Activated naive CD4-positive, alpha-beta T cell treated with anti-CD3 and anti-CD28 coated beads for 36 hours (primary cell): ENCODE results near the gene TRMT112. TPM values are rescaled to one million over a fixed set of nuclear protein-coding genes. Genes with fewer than 3 reads are reported as not detected.

Experiments
- CTCF ChIA-PET: fragments of 350-600 bp; sonication (Branson Sonifier 250); formaldehyde crosslinking; loops from one replicate; lab custom pipeline; 2021; ENCODE audit warnings: antibody characterized with exemption; lab: Charles Lee
- DNase-seq: peaks from one replicate; pipeline ENCODE4 v3.0.0-alpha.2; 2020
- H3K27ac Mint-ChIP-seq: one replicate; pipeline ENCODE4 v1.8.0; 2021; ENCODE audit warnings: mild to moderate bottlenecking, mixed read lengths
- H3K27me3 Mint-ChIP-seq: one replicate; pipeline ENCODE4 v1.8.0; 2021; ENCODE audit warnings: low read depth, mixed read lengths
- H3K36me3 Mint-ChIP-seq: one replicate; pipeline ENCODE4 v1.8.0; 2021; ENCODE audit warnings: low read depth, mixed read lengths
- H3K4me1 Mint-ChIP-seq: one replicate; pipeline ENCODE4 v1.8.0; 2021; ENCODE audit warnings: low read depth, mixed read lengths
- H3K4me3 Mint-ChIP-seq: one replicate; pipeline ENCODE4 v1.8.0; 2021; ENCODE audit warnings: mild to moderate bottlenecking, moderate library complexity, mixed read lengths
- H3K9me3 Mint-ChIP-seq: one replicate; pipeline ENCODE4 v1.8.0; 2021; ENCODE audit warnings: mixed read lengths
- intact Hi-C: fragments of 100-400 bp; cut with micrococcal nuclease; formaldehyde crosslinking; loops from one replicate; pipeline ENCODE4 v1.15.1; 2023
- total RNA-seq, 2 experiments: library from RNA; stranded (reverse); gene quantifications; one replicate each; pipeline ENCODE4 v1.2.3, GENCODE V29; 2021

The TRMT112 gene
- total RNA-seq, 2 experiments from 2014 or later: 241 to 261 TPM

DNA sequence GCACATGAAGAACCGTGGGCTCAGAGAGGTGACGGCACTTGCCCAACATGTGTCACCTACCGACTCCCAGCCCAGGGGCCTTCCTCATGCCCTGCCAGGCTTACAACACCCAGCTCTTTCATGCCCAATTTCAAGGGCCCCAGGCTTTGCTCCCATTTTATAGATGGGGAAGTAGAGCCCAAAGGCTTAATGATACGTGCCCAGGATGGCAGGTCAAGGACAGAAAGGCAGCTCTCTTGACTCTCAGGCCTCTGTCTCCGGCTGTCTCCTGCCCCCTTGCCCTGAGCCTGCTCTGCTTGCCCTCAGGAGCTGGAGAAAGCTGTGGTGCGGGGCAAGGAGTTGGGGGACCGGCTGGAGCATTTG, 31.6 kb upstream of the TRMT112 start:
- Mint-ChIP-seq H3K27ac (no peak overlapping the region), H3K4me3 (no peak overlapping the region)

DNA sequence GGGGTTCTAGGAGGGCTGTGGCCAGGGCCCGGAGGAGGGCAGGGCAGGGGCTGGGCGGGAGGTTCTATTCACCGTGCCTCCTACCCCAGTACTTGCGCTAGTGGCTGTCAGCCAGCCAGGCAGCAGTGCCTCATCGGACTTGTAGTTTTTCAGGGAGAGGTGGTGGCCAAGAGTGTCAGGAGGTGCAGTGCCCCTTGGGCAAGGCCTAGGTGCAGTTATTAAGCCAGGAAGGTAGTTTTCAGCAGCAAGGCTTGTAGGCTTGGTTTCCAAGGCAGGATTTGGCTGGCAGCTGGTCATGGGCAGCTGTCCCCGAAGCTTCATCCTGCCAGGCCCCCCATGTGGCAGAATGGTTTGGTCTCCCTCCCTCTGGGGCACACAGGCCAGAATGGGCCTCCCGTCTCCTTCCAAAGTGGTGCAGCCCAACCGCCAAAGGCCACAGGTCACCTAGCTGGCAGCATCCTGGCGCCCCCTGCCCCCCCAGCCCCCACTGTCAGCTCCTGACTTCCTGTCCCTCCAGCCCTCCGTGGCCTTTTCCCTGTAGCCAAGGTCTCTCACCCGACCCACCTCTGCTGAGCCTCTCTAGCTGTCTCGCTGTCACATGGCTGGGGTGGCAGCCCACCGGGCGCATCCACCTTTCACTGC, 31.1 kb upstream of the TRMT112 start:
- Mint-ChIP-seq H3K27ac (no peak overlapping the region), H3K9me3 (no peaks in the 10 kb centered on the region), H3K27me3 (no peaks in the 10 kb centered on the region), H3K4me1 (peaks cover 3% of the 10 kb centered on the region), H3K4me3 (no peak overlapping the region), H3K36me3 (peaks cover 10% of the 10 kb centered on the region)
- DNase-seq: no peak
- CTCF ChIA-PET: interaction anchor here (0.6 to 0.9 kb wide), 2 partner anchors 7 to 44 kb away, joined by 3 to 4 read pairs; no protein-coding TSS in a partner anchor
- intact Hi-C loops: no loop called here

More for the DNA sequence above, 31.6 kb upstream of the TRMT112 start:
- Mint-ChIP-seq H3K4me1 (peaks cover 3% of the 10 kb centered on the region), H3K9me3 (no peaks in the 10 kb centered on the region), H3K27me3 (no peaks in the 10 kb centered on the region), H3K36me3 (peaks cover 10% of the 10 kb centered on the region)
- intact Hi-C loops: no loop called here
- no peak for DNase-seq
- CTCF ChIA-PET: interaction anchor here (0.8 to 0.9 kb wide), 2 partner anchors 11 to 32 kb away, joined by 4 to 5 read pairs; partner anchors contain the start of gene TRMT112

DNA sequence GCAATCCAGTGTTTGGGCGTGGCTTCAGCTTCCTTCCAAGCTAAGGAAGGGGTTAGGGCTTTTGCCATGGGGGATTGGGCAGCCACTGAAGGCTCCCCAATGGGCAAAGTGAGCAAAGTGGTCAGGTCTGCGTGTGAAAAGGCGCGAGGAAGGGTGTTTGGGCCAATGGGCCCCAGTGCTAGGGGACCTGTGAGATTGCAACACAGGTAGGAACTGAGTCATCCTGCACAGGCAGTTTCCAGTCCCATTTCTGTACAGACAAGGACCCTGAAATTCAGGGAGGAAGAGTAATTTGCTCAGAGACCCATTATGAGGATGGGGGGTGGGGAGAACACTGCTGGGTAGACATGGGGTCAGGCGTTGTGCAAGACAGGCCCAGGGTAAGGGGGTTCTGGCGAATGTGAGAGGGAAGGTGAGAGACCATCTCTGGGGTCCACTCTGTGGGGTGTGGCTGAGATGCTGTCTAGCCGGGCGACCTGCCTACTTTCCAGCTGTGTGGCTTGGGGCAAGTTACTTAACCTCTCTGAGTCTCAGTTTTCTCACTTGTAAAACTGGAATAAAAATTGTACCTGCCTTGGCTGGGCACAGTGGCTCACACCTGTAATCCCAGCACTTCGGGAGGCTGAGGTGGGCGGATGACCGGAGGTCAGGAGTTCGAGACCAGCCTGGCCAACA, 30.0 kb upstream of the TRMT112 start:
- CTCF ChIA-PET: interaction anchor here (0.9 kb wide), 1 partner anchor 9 kb away, joined by 4 read pairs; no protein-coding TSS in a partner anchor

DNA sequence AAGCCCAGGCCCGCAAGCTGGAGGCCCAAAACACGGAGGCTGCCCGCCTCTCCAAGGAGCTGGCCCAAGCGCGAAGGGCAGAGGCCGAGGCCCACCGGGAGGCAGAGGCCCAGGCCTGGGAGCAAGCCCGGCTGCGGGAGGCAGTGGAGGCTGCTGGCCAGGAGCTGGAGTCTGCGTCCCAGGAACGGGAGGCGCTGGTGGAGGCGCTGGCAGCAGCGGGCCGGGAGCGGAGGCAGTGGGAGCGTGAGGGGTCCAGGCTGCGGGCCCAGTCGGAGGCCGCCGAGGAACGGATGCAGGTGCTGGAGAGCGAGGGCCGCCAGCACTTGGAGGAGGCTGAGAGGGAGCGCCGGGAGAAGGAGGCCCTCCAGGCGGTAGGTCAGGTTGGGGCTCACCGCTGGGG, 27.4 kb upstream of the TRMT112 start:
- Mint-ChIP-seq H3K36me3 (peaks cover 16% of the 10 kb centered on the region), H3K27me3 (no peaks in the 10 kb centered on the region), H3K9me3 (no peaks in the 10 kb centered on the region), H3K4me3 (no peak overlapping the region), H3K4me1 (peaks cover 23% of the 10 kb centered on the region), H3K27ac (no peak overlapping the region)
- CTCF ChIA-PET: interaction anchor here (0.6 to 7.1 kb wide), 4 partner anchors 10 to 140 kb away, joined by 3 to 61 read pairs (median 6); partner anchors contain the start of genes PRDX5 and TRMT112
- no peak for DNase-seq
- intact Hi-C loops: loop anchor here (5.0 kb wide), 1 partner anchor 433 kb away; the partner anchor contains the start of gene SF1

More for the DNA sequence above, 30.0 kb upstream of the TRMT112 start:
- H3K4me3 Mint-ChIP-seq: no peak overlapping the region
- H3K36me3 Mint-ChIP-seq: peaks cover 11% of the 10 kb centered on the region
- DNase-seq: no peak
- H3K9me3 Mint-ChIP-seq: no peaks in the 10 kb centered on the region
- H3K27me3 Mint-ChIP-seq: no peaks in the 10 kb centered on the region
- peaks cover 5% of the 10 kb centered on the region for H3K4me1 Mint-ChIP-seq
- intact Hi-C loops: no loop called here
- H3K27ac Mint-ChIP-seq: no peak overlapping the region

DNA sequence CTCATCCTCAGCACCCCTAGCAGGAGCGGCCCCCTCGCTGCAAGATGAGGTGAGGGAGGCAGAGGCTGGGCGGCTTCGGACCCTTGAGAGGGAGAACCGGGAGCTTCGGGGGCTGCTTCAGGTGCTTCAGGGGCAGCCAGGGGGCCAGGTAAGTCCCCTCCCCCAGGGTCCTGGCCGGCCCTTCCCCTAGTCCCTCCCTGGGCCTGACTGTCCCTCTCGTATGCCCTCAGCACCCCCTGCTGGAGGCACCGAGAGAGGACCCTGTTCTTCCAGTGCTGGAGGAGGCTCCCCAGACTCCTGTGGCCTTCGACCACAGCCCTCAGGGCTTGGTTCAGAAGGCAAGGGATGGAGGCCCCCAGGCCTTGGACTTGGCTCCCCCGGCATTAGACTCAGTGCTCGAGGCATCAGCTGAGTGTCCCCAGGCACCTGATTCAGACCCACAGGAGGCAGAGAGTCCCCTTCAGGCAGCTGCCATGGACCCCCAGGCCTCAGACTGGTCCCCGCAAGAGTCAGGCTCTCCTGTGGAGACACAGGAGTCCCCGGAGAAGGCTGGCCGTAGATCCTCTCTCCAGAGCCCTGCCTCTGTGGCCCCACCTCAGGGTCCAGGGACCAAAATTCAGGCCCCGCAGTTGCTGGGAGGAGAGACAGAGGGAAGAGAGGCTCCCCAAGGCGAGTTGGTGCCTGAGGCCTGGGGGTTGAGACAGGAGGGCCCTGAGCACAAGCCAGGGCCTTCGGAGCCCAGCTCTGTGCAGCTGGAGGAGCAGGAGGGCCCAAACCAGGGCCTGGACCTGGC, 26.6 kb upstream of the TRMT112 start:
- Mint-ChIP-seq H3K4me1 (peaks cover 31% of the 10 kb centered on the region), H3K27ac (no peak overlapping the region), H3K4me3 (no peak overlapping the region), H3K27me3 (no peaks in the 10 kb centered on the region), H3K36me3 (peaks cover 20% of the 10 kb centered on the region), H3K9me3 (no peaks in the 10 kb centered on the region)
- intact Hi-C loops: loop anchor here (5.0 kb wide), 1 partner anchor 433 kb away; the partner anchor contains the start of gene SF1
- CTCF ChIA-PET: interaction anchor here (2.0 to 7.1 kb wide), 2 partner anchors 11 to 26 kb away, joined by 4 to 61 read pairs; partner anchors contain the start of genes PRDX5 and TRMT112
- DNase-seq: no peak

DNA sequence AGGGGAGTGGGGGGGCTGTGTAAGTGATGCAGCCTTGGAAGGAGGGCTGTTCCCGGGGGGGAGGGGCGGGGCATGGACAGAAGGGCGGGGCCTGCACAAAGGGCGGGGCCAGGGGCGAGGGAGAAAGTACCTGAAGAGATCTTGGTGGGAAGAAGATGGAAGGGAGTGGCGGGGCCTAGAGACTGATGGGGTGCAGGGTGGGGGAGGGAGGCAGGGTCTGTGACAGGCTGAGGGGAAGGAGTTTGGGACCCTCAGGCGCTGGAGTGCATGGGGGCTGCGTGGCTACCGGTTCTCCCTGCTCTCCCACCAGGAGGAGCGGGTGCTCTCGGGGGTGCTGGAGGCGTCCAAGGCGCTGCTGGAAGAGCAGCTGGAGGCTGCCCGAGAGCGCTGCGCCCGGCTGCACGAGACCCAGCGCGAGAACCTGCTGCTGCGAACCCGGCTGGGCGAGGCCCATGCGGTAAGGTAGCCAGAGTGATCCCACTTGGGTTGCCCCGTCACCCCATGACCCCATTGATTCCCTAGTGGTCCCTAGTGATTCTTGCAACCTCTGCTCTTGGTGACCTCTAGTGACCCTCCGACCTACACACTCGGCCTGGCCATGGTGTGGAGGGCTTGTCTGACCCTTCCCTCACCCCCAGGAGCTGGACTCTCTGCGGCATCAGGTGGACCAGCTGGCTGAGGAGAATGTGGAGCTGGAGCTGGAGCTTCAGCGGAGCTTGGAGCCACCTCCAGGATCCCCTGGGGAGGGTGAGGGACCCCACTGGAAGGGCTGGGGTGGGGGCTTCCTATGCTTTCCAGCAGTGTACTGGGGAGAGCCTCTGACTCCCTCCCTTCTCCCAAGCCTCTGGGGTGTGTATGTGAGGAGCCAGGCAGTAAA, 25.7 kb upstream of the TRMT112 start:
- H3K9me3 Mint-ChIP-seq: no peaks in the 10 kb centered on the region
- peaks cover 22% of the 10 kb centered on the region for H3K36me3 Mint-ChIP-seq
- H3K4me1 Mint-ChIP-seq: peaks cover 35% of the 10 kb centered on the region
- no peak overlapping the region for H3K4me3 Mint-ChIP-seq
- no peak for DNase-seq
- H3K27ac Mint-ChIP-seq: no peak overlapping the region
- no peaks in the 10 kb centered on the region for H3K27me3 Mint-ChIP-seq
- CTCF ChIA-PET: interaction anchor here (2.0 to 7.1 kb wide), 2 partner anchors 12 to 25 kb away, joined by 4 to 61 read pairs; partner anchors contain the start of genes PRDX5 and TRMT112
- intact Hi-C loops: loop anchor here (5.0 kb wide), 1 partner anchor 434 kb away; the partner anchor contains the start of gene SF1

DNA sequence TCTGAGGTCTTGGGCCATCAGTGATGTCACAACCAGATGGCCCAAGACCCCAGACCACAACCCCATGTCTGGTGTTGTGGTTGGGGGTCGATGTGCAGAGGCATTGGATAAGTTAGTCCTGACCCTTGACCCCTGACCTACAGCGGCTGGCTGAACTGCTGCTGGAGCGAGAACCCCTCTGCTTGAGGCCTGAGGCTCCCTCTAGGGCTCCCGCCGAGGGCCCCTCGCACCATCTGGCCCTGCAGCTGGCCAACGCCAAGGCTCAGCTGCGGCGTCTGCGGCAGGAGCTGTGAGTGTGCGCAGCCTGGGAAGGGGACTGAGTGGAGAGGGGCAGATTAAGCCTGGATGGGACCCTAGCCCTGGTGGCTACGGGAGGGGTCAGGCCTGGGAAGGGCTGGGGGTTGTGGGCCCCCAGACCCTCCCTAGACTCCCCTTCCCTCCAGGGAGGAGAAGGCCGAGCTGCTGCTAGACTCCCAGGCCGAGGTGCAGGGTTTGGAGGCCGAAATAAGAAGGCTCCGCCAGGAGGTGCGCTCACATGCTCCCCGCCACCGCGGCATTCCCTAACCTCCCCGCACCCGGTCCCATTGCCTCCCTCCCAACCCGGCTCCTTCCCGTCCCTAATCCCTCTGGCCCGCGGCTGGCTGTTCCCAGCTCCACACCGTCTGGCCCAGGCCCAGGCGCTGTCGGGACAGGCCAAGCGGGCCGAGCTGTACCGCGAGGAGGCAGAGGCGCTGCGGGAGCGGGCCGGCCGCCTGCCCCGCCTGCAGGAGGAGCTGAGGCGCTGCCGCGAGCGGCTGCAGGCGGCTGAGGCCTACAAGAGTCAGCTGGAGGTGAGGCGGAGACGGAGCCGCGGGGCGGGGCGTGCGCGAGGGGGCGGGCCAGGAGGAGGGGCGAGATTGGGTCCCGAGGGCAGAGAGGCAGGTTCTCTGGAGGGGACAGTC, 24.8 kb upstream of the TRMT112 start:
- H3K36me3 Mint-ChIP-seq: peaks cover 24% of the 10 kb centered on the region

DNA sequence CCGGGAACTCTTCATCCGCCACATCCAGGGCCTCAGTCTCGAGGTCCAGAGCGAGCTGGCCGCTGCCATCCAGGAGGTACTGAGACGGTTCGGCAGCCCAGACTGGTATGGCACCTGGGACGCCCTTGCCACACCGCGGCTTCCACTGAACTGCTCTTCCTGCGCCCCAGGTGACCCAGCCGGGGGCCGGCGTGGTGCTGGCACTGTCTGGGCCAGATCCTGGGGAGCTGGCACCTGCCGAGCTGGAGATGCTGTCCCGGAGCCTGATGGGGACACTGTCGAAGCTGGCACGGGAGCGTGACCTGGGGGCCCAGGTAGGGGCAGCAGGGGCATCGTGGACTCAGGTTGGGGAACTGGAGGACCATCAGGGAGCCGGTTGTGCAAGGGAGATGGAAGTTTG, 24.1 kb upstream of the TRMT112 start:
- CTCF ChIA-PET: interaction anchor here (0.8 to 7.1 kb wide), 7 partner anchors 9 to 40 kb away, joined by 3 to 61 read pairs (median 3); partner anchors contain the start of genes PRDX5 and TRMT112
- no peaks in the 10 kb centered on the region for H3K9me3 Mint-ChIP-seq
- intact Hi-C loops: loop anchor here (2.0 to 5.0 kb wide), 2 partner anchors 71 to 436 kb away; partner anchors contain the start of gene SF1
- peaks cover 23% of the 10 kb centered on the region for H3K36me3 Mint-ChIP-seq
- H3K4me3 Mint-ChIP-seq: peak overlapping the region; percentile 83
- DNase-seq: no peak
- no peak overlapping the region for H3K27ac Mint-ChIP-seq
- no peaks in the 10 kb centered on the region for H3K27me3 Mint-ChIP-seq
- H3K4me1 Mint-ChIP-seq: peaks cover 34% of the 10 kb centered on the region

More for the DNA sequence above, 24.8 kb upstream of the TRMT112 start:
- no peaks in the 10 kb centered on the region for H3K9me3 Mint-ChIP-seq
- no peaks in the 10 kb centered on the region for H3K27me3 Mint-ChIP-seq
- intact Hi-C loops: loop anchor here (2.0 to 5.0 kb wide), 2 partner anchors 71 to 435 kb away; partner anchors contain the start of gene SF1
- H3K4me1 Mint-ChIP-seq: peaks cover 34% of the 10 kb centered on the region
- peak overlapping the region; percentile 18 for H3K4me3 Mint-ChIP-seq
- CTCF ChIA-PET: interaction anchor here (0.8 to 7.1 kb wide), 5 partner anchors 12 to 25 kb away, joined by 3 to 61 read pairs (median 4); partner anchors contain the start of genes PRDX5 and TRMT112
- H3K27ac Mint-ChIP-seq: no peak overlapping the region
- peak; percentile 95 for DNase-seq

DNA sequence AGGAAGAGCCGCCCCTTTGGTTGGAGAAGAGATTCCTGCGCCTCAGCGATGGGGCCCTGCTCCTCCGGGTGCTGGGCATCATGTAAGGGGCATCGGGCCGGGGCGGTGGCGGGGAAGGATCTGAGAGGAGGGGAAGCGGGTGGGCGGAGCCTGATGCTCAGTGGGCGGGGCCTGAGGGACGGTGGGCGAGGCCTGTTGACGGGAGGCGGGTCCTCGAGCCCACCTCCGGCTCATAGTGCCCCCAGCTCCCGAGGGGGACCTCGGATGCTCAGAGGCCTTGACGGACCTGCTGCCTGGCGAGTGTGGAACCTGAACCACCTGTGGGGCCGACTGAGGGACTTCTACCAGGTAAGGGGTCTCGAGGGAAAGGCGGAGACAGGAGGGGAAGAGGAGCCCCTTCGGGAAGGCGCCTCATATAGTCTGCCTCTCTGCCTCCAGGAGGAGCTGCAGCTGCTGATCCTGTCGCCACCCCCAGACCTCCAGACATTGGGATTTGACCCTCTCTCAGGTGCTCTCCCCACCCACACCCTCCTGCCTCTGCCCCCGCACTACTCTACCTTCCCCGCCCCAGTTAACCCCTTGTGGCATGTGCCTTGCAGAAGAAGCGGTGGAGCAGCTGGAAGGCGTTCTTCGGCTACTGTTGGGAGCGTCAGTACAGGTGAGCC, 23.4 kb upstream of the TRMT112 start:
- Mint-ChIP-seq H3K36me3 (peaks cover 19% of the 10 kb centered on the region), H3K4me3 (peak overlapping the region; percentile 83), H3K9me3 (no peaks in the 10 kb centered on the region), H3K27ac (peak overlapping the region; percentile 93), H3K4me1 (peaks cover 34% of the 10 kb centered on the region), H3K27me3 (no peaks in the 10 kb centered on the region)
- peak; percentile 86 for DNase-seq
- CTCF ChIA-PET: interaction anchor here (0.8 to 7.1 kb wide), 6 partner anchors 8 to 40 kb away, joined by 3 to 61 read pairs (median 4); partner anchors contain the start of genes PRDX5 and TRMT112
- intact Hi-C loops: loop anchor here (1.0 to 5.0 kb wide), 6 partner anchors 10 to 436 kb away; partner anchors contain the start of genes ESRRA, PRDX5 and SF1
